Activated CD8-positive, alpha-beta memory T cell treated with anti-CD3 and anti-CD28 coated beads, Interleukin-2, amount 50 U/mL, for 24 hours (primary cell): ENCODE measurements around the gene LLGL1.

Experiments used
- DNase-seq: peaks from one replicate; pipeline ENCODE4 v3.0.0-alpha.2; 2020; ENCODE audit errors: extremely low read depth

LLGL1 gene

GRCh38 chr17:18229771-18230170 is 4.3 kb downstream of the LLGL1 start:
- DNase-seq: no peak

DNA sequence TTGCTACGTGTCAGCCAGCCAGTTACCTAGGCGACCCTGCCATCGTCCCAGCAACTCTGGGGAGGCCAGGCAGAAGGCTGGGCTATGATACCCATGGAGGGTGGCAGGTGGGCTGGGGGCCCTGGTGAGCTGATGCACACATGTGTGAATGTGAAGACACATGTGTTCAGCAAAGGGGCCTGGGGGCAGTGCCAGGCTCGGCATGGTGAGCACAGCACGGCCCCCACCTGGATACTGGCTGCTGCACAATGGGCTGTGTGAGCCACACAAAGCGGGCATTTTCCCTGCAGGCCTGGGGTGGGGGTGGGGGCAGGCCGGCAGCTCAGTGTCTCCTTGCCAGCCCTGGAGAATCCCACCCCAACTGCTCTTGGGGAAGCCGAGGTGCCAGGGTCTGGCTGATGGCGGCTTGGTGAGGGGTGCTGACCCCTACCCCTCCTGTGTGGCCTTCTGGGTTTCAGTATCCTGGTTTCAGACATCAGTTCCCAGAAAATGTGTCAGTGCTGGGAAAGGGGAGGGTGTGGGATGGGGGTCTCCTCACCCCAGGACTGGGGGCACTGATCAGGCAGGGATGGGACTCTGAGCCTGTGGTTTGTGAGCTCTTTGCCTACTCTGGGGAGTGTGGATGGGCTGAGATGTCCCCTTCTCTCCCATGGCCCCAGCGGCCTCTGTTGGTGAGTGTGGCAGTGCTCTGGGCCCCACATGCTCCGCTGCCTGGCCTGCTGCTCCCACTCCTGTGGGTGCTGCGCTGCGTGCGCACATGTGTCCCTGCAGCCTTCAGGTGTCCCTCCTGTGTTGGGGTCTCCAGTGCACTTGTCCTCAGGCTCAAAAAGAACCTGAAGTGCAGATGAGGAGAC is 5.1 kb downstream of the LLGL1 start:
- DNase-seq: no peak

DNA sequence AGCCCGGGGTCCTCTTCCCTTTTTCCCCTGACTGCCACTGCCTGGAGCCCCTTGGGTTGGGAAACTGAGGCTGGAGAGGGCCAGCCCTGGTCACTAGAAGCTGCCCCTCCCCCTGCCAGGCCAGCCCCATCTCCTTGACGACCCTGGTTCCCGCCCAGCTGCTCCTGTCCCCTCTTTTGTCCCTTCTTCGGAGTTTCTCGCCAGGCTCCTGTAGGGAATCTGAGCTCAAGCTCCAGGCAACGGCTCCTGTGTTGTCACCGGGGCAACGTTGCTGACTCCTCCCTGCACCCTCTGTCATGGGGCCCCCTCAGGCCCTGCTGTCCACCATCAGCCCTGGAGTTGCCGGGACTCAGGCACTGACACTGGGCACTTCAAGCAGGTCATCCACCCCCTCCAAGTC is 5.7 kb downstream of the LLGL1 start:
- DNase-seq: no peak

- no peak for DNase-seq
Measured at GRCh38 chr17:18233803-18234518, 8.5 kb downstream of the LLGL1 start.

DNA sequence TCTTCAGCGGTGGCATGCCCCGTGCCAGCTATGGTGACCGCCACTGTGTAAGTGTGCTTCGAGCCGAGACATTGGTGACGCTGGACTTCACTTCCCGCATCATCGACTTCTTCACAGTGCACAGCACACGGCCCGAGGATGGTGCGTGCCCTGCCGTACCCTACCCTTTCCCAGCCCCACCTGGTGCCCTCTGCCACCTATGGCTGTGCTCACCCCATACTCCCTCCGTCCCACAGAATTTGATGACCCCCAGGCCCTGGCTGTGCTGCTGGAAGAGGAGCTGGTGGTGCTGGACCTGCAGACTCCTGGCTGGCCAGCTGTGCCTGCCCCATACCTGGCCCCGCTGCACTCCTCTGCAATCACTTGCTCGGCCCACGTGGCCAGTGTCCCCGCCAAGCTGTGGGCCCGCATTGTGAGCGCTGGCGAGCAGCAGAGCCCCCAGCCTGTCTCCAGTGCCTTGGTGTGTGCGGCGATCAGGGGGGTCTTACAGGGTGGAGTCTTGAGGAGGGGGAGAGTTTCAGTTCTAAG is 9.5 kb downstream of the LLGL1 start:
- no peak for DNase-seq

GRCh38 chr17:18235743-18236256 is 10.4 kb downstream of the LLGL1 start:
- no peak for DNase-seq

DNA sequence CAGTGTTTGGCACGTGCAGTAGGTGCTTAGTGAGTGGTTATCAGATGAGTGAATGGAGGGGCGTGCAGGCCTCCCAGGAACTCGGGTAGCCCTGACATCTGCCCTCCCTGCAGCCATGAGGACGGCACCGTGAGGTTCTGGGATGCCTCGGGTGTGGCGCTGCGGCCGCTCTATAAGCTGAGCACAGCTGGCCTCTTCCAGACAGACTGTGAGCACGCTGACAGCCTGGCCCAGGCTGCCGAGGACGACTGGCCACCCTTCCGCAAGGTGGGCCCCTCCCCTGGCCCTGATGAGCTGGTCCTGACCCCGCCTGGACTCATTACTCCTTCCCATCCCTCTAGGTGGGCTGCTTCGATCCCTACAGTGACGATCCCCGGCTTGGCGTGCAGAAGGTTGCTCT is 11.1 kb downstream of the LLGL1 start:
- DNase-seq: no peak

DNA sequence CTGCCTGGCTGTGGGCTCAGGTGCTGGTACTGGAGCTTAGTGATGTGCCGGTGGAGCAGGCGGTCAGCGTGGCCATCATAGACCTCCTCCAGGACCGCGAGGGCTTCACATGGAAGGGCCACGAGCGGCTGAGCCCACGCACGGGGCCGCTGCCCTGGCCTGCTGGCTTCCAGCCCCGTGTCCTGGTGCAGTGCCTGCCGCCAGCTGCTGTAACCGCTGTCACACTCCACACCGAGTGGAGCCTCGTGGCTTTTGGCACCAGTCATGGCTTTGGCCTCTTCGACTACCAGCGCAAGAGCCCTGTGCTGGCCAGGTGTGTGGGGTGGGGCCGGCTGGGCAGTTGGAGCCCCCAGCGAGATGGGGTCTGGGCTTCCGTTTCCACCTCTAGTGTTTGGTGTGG is 12.0 kb downstream of the LLGL1 start:
- no peak for DNase-seq

DNA sequence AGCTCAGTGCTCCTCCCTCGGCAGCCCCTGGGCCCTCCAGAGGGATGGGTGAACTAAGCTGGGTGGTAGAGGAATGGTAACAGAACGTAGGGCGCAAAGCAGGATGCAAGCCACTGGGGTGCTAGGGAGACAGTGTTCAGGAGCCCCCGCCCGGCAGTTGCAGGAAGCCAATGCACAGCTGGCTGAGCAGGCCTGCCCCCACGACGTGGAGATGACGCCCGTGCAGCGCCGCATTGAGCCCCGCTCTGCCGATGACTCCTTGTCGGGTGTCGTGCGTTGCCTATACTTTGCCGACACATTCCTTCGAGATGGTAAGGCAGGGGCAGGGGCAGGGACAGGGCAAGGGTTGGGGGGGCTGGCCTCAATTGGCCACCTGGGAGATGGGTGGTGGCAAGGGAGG is 12.9 kb downstream of the LLGL1 start:
- DNase-seq: no peak

DNA sequence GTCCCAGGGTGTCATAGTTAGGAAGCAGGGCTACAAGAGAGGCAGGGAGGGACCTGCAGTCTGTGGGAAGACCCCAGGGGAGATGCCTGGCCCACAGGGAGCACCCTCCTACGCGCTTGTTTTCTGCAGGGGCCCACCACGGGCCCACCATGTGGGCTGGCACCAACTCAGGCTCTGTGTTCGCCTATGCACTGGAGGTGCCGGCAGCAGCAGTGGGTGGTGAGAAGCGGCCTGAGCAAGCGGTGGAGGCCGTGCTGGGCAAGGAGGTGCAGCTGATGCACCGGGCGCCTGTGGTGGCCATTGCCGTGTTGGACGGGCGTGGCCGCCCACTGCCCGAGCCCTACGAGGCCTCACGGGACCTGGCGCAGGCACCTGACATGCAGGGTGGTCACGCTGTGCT is 15.0 kb downstream of the LLGL1 start:
- DNase-seq: no peak

DNA sequence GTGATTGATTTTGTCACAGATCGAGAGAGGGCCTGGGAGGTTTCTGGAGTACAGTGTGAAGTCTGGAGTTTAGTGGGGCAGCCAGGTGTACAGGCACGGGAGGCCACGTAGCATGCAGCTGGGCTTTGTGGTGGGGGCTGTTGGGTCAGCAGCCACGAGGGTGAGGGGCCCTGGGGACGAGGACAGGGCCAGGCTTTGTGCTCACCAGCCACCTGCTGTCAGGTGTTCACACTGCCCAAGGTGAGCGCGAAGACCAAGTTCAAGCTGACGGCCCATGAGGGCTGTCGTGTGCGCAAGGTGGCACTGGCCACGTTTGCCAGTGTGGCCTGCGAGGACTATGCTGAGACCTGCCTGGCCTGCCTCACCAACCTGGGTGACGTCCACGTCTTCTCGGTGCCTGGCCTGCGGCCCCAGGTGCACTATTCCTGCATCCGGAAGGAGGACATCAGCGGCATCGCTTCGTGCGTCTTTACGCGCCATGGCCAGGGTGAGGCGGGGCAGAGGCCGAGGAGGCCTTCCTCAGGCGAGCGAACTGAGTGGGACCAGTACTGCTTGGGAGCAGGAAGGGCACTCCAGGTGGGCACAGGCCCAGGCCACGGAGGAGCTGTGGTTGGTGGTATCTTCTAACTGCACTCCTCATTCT is 15.9 kb downstream of the LLGL1 start:
- DNase-seq: no peak

DNA sequence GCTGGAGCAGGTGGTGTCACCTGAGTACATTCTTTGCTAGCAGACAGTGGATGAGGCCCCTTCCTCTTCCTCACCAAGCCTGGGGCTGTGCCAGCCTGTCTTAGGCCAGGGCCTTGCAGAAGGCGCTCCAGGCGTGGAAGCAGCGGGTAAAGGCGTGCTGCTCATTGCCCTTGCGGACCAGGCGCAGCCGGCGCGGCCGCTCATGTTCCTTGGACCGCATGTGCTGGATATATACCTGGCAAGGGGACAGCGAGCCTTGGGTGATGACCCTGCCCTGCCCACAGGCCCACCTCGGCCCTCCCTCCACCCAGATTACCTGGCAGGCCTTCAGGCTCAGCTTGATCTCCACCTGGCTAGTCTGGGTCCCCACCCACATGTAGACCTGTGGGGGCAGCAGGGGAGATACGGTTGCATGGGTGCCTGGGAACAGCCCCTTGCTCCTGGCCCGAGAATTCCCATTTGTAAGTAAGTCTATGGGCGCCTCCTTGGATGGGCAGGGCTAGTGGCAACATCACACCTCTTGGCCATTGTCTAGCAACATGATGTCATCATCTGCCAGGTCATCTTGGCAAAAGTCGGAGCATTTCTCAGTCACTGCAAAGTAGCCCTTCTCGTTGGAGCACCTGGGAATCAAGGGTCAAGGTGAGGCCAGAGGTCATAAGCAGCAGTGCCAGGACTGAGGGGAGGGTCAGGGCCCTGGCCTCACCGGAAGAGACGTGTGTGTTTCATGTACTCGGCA is 19.8 kb downstream of the LLGL1 start:
- DNase-seq: no peak

DNA sequence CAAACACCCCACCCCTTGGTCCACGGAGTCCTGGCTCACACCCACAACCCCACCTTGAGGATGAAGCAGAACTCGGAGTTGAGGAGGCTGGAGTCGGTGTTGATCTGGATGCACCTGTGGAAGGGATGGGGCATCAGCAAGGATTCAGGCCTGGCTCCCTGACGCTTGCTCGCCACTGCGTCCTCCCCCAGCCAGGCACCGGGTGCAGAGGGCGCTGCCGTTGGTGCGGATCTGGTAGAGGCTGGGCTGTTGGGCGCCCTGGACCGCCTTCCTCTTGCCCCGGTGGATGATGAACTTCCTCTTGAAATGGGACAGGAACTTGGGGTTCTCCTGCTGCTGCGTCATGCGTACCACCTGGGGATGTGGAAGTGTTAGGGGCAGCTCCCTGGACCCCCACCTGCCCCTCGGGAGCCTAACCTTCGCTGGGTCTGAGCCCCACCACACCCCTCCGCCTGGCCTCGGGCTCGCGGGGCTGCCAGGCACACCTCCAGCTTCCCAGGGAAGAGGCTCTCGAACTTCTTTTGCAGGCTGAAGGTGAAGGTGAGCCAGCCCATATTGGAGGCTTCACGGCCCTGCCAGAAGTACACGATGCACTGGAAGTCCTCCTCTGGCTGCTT is 20.8 kb downstream of the LLGL1 start:
- no peak for DNase-seq

- no peak for DNase-seq
Measured at GRCh38 chr17:18246880-18247612, 21.6 kb downstream of the LLGL1 start.

GRCh38 chr17:18247613-18248001 is 22.2 kb downstream of the LLGL1 start:
- DNase-seq: no peak

DNA sequence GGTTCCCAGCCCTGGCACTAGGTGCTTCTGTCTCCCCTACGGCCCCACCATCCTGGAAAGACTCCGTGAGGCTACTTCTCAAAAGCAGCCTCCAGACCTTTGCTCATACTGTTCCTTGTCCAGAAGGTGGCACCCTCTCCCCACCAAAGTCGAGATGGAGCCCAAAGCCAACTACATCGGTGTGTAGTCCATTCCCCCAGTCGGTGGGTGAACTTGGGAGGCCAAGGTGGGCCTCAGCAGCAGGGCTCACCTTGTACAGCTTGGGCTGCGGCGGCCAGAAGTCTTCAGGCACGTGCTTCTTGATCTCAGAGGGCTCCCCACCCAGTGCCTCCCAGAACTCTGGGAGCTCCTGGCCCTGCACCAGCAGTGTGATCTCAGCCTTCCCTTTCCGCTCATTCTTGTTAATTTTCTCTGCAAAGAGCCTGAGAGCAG is 22.9 kb downstream of the LLGL1 start:
- no peak for DNase-seq

- DNase-seq: no peak
Measured at GRCh38 chr17:18248811-18249210, 23.4 kb downstream of the LLGL1 start.

DNA sequence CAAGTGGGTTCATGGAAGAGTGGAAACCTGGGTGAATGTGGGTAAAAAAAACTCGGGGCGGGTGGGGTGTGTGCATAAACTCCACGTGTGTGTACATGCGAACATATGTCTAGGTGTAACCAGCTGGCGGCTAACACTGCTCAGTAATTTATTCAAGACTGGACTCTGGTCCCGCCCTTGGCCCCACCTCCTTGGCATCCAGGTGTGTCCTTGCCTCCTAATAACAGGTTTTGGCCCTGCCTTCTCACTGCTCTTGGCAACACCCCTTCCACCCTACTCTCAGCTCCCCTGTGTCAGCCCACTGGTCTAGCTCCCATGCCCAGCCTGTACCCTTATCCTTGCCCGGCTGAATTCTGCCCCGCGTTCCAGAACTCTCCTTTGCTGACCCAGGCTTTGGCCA is 24.8 kb downstream of the LLGL1 start:
- no peak for DNase-seq

DNA sequence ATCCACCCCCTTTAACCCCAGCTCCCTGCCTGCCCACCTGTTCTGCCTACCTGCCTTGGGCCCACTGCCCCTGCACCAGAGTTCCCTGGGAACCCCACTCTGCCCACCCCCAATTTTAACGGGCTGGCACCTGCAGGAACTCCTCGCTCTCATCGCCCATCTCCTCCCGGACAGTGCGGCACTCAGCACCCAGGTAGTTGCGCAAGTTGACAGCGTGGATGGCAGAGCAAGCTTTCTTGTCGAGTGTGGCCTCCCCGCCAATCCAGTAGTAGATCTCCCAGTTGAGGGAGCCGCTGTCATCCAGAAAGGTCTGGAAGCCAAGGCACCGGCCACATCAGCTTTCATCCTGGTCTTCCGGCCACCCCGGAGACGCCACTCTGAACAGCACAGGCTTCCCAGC is 25.3 kb downstream of the LLGL1 start:
- DNase-seq: no peak

- DNase-seq: no peak
Measured at GRCh38 chr17:18251204-18251603, 25.8 kb downstream of the LLGL1 start.
